Measurements from ENCODE around the gene CUL4B. TPM values are rescaled to one million over a fixed set of nuclear protein-coding genes. Genes with fewer than 3 reads are reported as not detected.
"Not testable (repeated sequence)": the region's sequence is repeated elsewhere in the genome, so short reads cannot be mapped to it uniquely, and the experiment has no call there.

CUL4B gene
- total RNA-seq, 1 donor from 2014 or later, result 33.4 TPM

DNA sequence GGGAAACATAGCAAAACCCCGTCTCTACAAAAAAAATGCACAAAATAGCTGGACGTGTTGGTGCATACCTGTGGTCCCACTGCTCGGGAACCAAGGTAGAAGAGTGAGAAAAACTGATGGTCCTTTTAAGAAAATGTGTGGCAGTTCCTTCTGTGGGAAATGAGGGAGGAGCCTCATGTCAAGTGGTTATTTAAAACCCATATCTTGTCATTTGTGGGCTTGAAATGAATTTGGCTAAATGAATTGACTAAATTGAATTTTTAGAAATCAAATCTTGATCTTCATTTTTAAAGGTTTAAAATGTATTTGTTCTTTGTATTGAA is 75.5 kb downstream of the CUL4B start:
- H3K27me3 ChIP-seq (ENCODE audit: control insufficient read depth, insufficient read depth, low read length), result no peaks in the 10 kb centered on the region
- H3K36me3 ChIP-seq (ENCODE audit: control insufficient read depth, insufficient read depth, low read length), result no peaks in the 10 kb centered on the region
- no peak for DNase-seq (ENCODE audit: low read depth)
- TF ChIP-seq, protein P1, sequence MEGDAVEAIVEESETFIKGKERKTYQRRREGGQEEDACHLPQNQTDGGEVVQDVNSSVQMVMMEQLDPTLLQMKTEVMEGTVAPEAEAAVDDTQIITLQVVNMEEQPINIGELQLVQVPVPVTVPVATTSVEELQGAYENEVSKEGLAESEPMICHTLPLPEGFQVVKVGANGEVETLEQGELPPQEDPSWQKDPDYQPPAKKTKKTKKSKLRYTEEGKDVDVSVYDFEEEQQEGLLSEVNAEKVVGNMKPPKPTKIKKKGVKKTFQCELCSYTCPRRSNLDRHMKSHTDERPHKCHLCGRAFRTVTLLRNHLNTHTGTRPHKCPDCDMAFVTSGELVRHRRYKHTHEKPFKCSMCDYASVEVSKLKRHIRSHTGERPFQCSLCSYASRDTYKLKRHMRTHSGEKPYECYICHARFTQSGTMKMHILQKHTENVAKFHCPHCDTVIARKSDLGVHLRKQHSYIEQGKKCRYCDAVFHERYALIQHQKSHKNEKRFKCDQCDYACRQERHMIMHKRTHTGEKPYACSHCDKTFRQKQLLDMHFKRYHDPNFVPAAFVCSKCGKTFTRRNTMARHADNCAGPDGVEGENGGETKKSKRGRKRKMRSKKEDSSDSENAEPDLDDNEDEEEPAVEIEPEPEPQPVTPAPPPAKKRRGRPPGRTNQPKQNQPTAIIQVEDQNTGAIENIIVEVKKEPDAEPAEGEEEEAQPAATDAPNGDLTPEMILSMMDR (IDR thresholded peaks at IDR 0.05; ENCODE audit: insufficient read depth, low read length, poor library complexity, severe bottlenecking), result no peak
- no peak overlapping the region for H3K4me3 ChIP-seq (ENCODE audit: low read depth, low read length)

DNA sequence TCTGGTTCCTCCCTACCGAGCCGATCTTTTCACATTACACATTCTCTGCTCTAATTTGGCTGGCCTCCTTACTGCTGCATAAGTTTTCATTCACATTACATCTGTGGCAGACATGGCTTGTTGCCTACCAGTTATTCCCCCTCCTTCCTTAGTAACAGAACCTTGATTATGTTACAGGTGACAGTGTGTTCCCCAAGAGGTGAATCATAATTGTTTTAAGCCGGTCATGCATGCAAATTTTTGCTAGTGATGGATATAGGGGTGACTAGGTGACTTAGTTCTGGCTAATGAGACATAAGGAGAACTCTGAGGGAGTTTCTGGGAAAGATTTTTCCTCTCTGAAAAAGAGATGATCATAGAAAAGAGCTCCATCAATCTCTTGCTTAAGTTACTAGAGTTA is 83.3 kb downstream of the CUL4B start:
- TF ChIP-seq, protein P1 (IDR thresholded peaks at IDR 0.05; ENCODE audit: insufficient read depth, low read length, poor library complexity, severe bottlenecking), result no peak
- DNase-seq (ENCODE audit: low read depth), result peak; percentile 65
- Histone ChIP-seq H3K36me3 (ENCODE audit: control insufficient read depth, insufficient read depth, low read length) (no peaks in the 10 kb centered on the region), H3K27me3 (ENCODE audit: control insufficient read depth, insufficient read depth, low read length) (no peaks in the 10 kb centered on the region), H3K4me3 (ENCODE audit: low read depth, low read length) (no peak overlapping the region)

DNA sequence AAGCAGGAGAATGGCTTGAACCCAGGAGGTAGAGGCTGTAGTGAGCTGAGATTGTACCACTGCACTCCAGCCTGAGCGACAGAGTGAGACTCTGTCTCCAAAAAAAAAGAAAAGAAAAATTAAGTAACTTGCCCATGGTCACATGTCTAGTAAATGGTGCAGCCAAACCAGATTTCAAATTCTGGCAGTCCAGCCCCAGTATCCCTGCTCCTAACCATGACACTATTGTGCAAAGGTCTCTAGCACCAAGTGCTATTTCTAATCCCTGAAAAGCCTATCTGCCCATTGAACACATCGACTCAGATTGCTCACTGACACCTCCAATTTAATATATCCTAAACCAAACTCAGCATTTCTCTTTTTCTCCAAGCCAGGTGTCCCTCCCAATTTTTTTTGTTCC is 84.0 kb downstream of the CUL4B start:
- Histone ChIP-seq H3K4me3 (ENCODE audit: low read depth, low read length) (no peak overlapping the region), H3K27me3 (ENCODE audit: control insufficient read depth, insufficient read depth, low read length) (no peaks in the 10 kb centered on the region), H3K36me3 (ENCODE audit: control insufficient read depth, insufficient read depth, low read length) (no peaks in the 10 kb centered on the region)
- DNase-seq (ENCODE audit: low read depth), result no peak
- TF ChIP-seq, protein P1 (IDR thresholded peaks at IDR 0.05; ENCODE audit: insufficient read depth, low read length, poor library complexity, severe bottlenecking), result no peak

DNA sequence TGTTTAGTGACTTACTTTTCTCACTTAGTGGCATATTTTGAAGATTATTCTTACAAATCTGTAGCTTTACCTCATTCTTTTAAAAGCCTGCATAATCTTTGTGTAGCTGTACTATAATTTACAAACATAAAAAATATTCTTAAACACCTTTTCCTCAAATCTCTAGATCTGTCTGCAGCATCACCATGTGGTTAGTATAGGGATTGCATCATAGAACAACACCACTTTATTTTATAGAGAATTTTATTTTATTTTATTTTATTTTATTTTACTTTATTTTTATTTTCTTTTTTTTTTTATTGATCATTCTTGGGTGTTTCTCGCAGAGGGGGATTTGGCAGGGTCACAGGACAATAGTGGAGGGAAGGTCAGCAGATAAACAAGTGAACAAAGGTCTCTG is 85.3 kb downstream of the CUL4B start:
- not testable (repeated sequence) for DNase-seq (ENCODE audit: low read depth); H3K27me3 ChIP-seq (ENCODE audit: control insufficient read depth, insufficient read depth, low read length); H3K36me3 ChIP-seq (ENCODE audit: control insufficient read depth, insufficient read depth, low read length); H3K4me3 ChIP-seq (ENCODE audit: low read depth, low read length)
- TF ChIP-seq, protein P1 (IDR thresholded peaks at IDR 0.05; ENCODE audit: insufficient read depth, low read length, poor library complexity, severe bottlenecking), result peak; percentile 42

Other genes starting within 250 kb of the CUL4B start
- 0.07 TPM in 1 of 2 replicates, not detected in the other for gene TMEM255A, start 249.5 kb downstream of the CUL4B start, total RNA-seq
- not detected in 2 replicates for gene ATP1B4, start 198.9 kb downstream of the CUL4B start, total RNA-seq
- 115 and 121 TPM in 2 replicates for gene LAMP2, start 91.7 kb downstream of the CUL4B start, total RNA-seq
- gene MCTS1, start 43.1 kb upstream of the CUL4B start, total RNA-seq, result 36.6 and 38.3 TPM in 2 replicates
- gene C1GALT1C1, start 69.1 kb upstream of the CUL4B start, total RNA-seq, result 20.4 and 24.7 TPM in 2 replicates